H1 (cell line): ENCODE data around the gene ANKS1B. TPM values are rescaled to one million over a fixed set of nuclear protein-coding genes. Genes with fewer than 3 reads are reported as not detected.

Experiments
- CTCF ChIA-PET: fragments of 300-600 bp; sonication (Branson Sonifier 250); formaldehyde crosslinking; loops from one replicate; lab custom pipeline; 2021; ENCODE audit not compliant: partially characterized antibody; lab: Charles Lee
- POLR2A ChIA-PET: fragments of 300-600 bp; sonication (Branson Sonifier 250); formaldehyde crosslinking; loops from one replicate; lab custom pipeline; 2021; ENCODE audit warnings: inconsistent platforms; ENCODE audit not compliant: partially characterized antibody; lab: Charles Lee
- DNase-seq, 2 experiments: peaks; one replicate each; pipeline versions ENCODE4 v3.0.0 to v3.0.0-alpha.2; 2010 to 2022; ENCODE audit warnings: low spot score in 2 of 2, low read depth in 1 of 2, mixed read lengths in 1 of 2
- FAIRE-seq: peaks from 2 replicates; lab custom pipeline; 2011; peaks lifted over from hg19 to GRCh38; lab: Jason Lieb, UNC
- H2AFZ ChIP-seq: 2 replicates; pipeline ENCODE4 v1.8.1; 2012; ENCODE audit warnings: low read length, inconsistent platforms
- H2AK5ac ChIP-seq: 2 replicates; pipeline ENCODE4 v1.6.1; 2013; ENCODE audit warnings: low read depth, low read length
- H2BK120ac ChIP-seq: replicated peaks from 2 replicates; pipeline ENCODE3; 2013; ENCODE audit warnings: low read depth, low read length, inconsistent platforms
- H2BK12ac ChIP-seq: 2 replicates; pipeline ENCODE4 v1.6.1; 2013; ENCODE audit warnings: low read depth, low read length
- H2BK15ac ChIP-seq: 2 replicates; pipeline ENCODE4 v1.6.1; 2013; ENCODE audit warnings: low read length
- H2BK20ac ChIP-seq: 2 replicates; pipeline ENCODE4 v1.6.1; 2013; ENCODE audit warnings: low read length
- H2BK5ac ChIP-seq: 2 replicates; pipeline ENCODE4 v1.6.1; 2013; ENCODE audit warnings: low read depth, low read length
- H3K14ac ChIP-seq: 2 replicates; pipeline ENCODE4 v1.6.1; 2013; ENCODE audit warnings: inconsistent platforms; ENCODE audit not compliant: insufficient read length
- H3K18ac ChIP-seq: 2 replicates; pipeline ENCODE4 v1.6.1; 2013; ENCODE audit warnings: low read length; ENCODE audit errors: extremely low read depth
- H3K23ac ChIP-seq: 2 replicates; pipeline ENCODE4 v1.6.1; 2013; ENCODE audit warnings: inconsistent platforms; ENCODE audit not compliant: insufficient read length
- H3K23me2 ChIP-seq: 2 replicates; pipeline ENCODE4 v1.6.1; 2013; ENCODE audit warnings: low read depth, low read length
- H3K27ac ChIP-seq: 2 replicates; pipeline ENCODE4 v1.6.1; 2011; ENCODE audit warnings: low read depth, low read length, inconsistent platforms
- H3K27me3 ChIP-seq, 4 experiments: replicated peaks in 1 of 4; 1 replicate in 1 of 4; 2 replicates in 3 of 4; pipeline versions ENCODE4 v1.6.1 to v1.8.1; 2011 to 2013; ENCODE audit warnings: low read length in 3 of 4, mild to moderate bottlenecking in 3 of 4, inconsistent platforms in 2 of 4, mixed read lengths in 2 of 4, moderate library complexity in 1 of 4; ENCODE audit not compliant: control insufficient read depth in 3 of 4, insufficient read depth in 3 of 4; ENCODE audit errors: extremely low read depth in 1 of 4
- H3K36me3 ChIP-seq, 4 experiments: 2 replicates each; pipeline versions ENCODE4 v1.6.1 to v1.8.1; 2011 to 2013; ENCODE audit warnings: mild to moderate bottlenecking in 4 of 4, low read length in 3 of 4, moderate library complexity in 2 of 4, control low read depth in 1 of 4, inconsistent platforms in 1 of 4; ENCODE audit not compliant: insufficient read depth in 4 of 4, control insufficient read depth in 2 of 4
- H3K4ac ChIP-seq: replicated peaks from 2 replicates; pipeline ENCODE3; 2013; ENCODE audit warnings: low read length, low read depth, mixed read lengths, inconsistent platforms; ENCODE audit not compliant: insufficient read length
- H3K4me1 ChIP-seq, 4 experiments: replicated peaks in 1 of 4; 1 replicate in 1 of 4; 2 replicates in 3 of 4; pipeline versions ENCODE4 v1.6.1 to v1.8.1; 2011 to 2013; ENCODE audit warnings: low read length in 3 of 4, inconsistent platforms in 2 of 4, mixed read lengths in 1 of 4; ENCODE audit not compliant: insufficient read depth in 4 of 4, control insufficient read depth in 3 of 4
- H3K4me2 ChIP-seq, 2 experiments: 2 replicates each; pipeline versions ENCODE4 v1.6.1 to v1.8.1; 2011 to 2013; ENCODE audit warnings: low read depth in 2 of 2, low read length in 2 of 2, control low read depth in 1 of 2, inconsistent platforms in 1 of 2, mild to moderate bottlenecking in 1 of 2; ENCODE audit not compliant: insufficient read depth in 1 of 2
- H3K4me3 ChIP-seq, 4 experiments: fragments of 200-600, 300-600 bp in 1 of 4; sonication (generic), shearing (Covaris generic), sonication (Bioruptor Twin) in 1 of 4; 2 replicates each; pipeline versions ENCODE4 v1.5.1 to v1.8.1; 2011 to 2016; ENCODE audit warnings: low read length in 4 of 4, low read depth in 3 of 4, control low read depth in 2 of 4, inconsistent platforms in 2 of 4, mild to moderate bottlenecking in 2 of 4, mixed read lengths in 1 of 4, moderate library complexity in 1 of 4; ENCODE audit not compliant: insufficient read depth in 2 of 4; ENCODE audit errors: extremely low read depth in 1 of 4
- H3K56ac ChIP-seq: replicated peaks from 2 replicates; pipeline ENCODE3; 2013; ENCODE audit warnings: low read depth, mild to moderate bottlenecking, mixed read lengths, low read length, inconsistent platforms; ENCODE audit not compliant: insufficient read length
- H3K79me1 ChIP-seq: 2 replicates; pipeline ENCODE4 v1.6.1; 2013; ENCODE audit warnings: low read depth, low read length, control low read depth
- H3K79me2 ChIP-seq, 2 experiments: 2 replicates each; pipeline versions ENCODE4 v1.6.1 to v1.8.1; 2012 to 2013; ENCODE audit warnings: low read length in 2 of 2, mild to moderate bottlenecking in 2 of 2, inconsistent platforms in 1 of 2; ENCODE audit not compliant: insufficient read depth in 2 of 2, control insufficient read depth in 1 of 2
- H3K9ac ChIP-seq, 4 experiments: replicated peaks in 1 of 4; 1 replicate in 1 of 4; 2 replicates in 3 of 4; pipeline versions ENCODE4 v1.6.1 to v1.8.1; 2011 to 2013; ENCODE audit warnings: low read depth in 3 of 4, low read length in 3 of 4, control low read depth in 2 of 4, mild to moderate bottlenecking in 2 of 4, moderate library complexity in 2 of 4, inconsistent platforms in 1 of 4; ENCODE audit errors: extremely low read depth in 1 of 4
- H3K9me3 ChIP-seq, 2 experiments: 2 replicates each; pipeline versions ENCODE4 v1.6.1 to v1.8.1; 2012 to 2013; ENCODE audit warnings: mild to moderate bottlenecking in 2 of 2, moderate library complexity in 2 of 2, control low read depth in 1 of 2, inconsistent platforms in 1 of 2, low read depth in 1 of 2, low read length in 1 of 2, mixed read lengths in 1 of 2; ENCODE audit not compliant: insufficient read depth in 2 of 2
- H4K20me1 ChIP-seq, 2 experiments: replicated peaks in 1 of 2; 2 replicates each; pipeline versions ENCODE3 to v1.8.1; 2011 to 2013; ENCODE audit warnings: inconsistent platforms in 2 of 2, low read length in 2 of 2, mild to moderate bottlenecking in 1 of 2; ENCODE audit not compliant: insufficient read depth in 2 of 2, control insufficient read depth in 1 of 2
- H4K5ac ChIP-seq: 2 replicates; pipeline ENCODE4 v1.6.1; 2013; ENCODE audit warnings: low read length, low read depth, mixed read lengths, inconsistent platforms; ENCODE audit not compliant: insufficient read length
- H4K8ac ChIP-seq: 2 replicates; pipeline ENCODE4 v1.8.0; 2013; ENCODE audit warnings: mild to moderate bottlenecking, moderate library complexity, low read length, inconsistent platforms; ENCODE audit not compliant: insufficient read depth; ENCODE audit errors: extremely low read depth
- H4K91ac ChIP-seq: replicated peaks from 2 replicates; pipeline ENCODE3; 2013; ENCODE audit warnings: low read length, mixed read lengths, inconsistent platforms; ENCODE audit not compliant: insufficient read length
- ASH2L ChIP-seq: fragments of 200-600, 300-600 bp; sonication (generic); IDR thresholded peaks from one replicate; pipeline ENCODE4 v1.7.1; 2017; ENCODE audit warnings: low read length
- BCL11A ChIP-seq, 2 experiments: IDR thresholded peaks; one replicate each; pipeline ENCODE4 v1.6.1; 2011; ENCODE audit warnings: low read depth in 2 of 2, low read length in 2 of 2, mild to moderate bottlenecking in 2 of 2
- CREB1 ChIP-seq: IDR thresholded peaks from 2 replicates; pipeline ENCODE4 v1.6.1; 2012; ENCODE audit warnings: inconsistent platforms
- HDAC2 ChIP-seq, 2 experiments: fragments of 300-600 bp in 1 of 2; sonication (generic) in 1 of 2; IDR thresholded peaks; 2 replicates each; pipeline ENCODE4 v1.6.1; 2011 to 2012; ENCODE audit warnings: low read depth in 2 of 2, low read length in 2 of 2, mild to moderate bottlenecking in 2 of 2, moderate library complexity in 2 of 2, borderline replicate concordance in 1 of 2, inconsistent platforms in 1 of 2
- JUN ChIP-seq: IDR thresholded peaks from 2 replicates; pipeline ENCODE4 v1.6.1; 2011; ENCODE audit warnings: low read depth, mild to moderate bottlenecking, improper control_type of control experiment, low read length
- MAFK ChIP-seq: IDR thresholded peaks from 2 replicates; pipeline ENCODE4 v1.6.1; 2012; ENCODE audit warnings: low read depth, mild to moderate bottlenecking, improper control_type of control experiment, low read length
- NANOG ChIP-seq: IDR thresholded peaks from 2 replicates; pipeline ENCODE4 v1.6.1; 2011; ENCODE audit warnings: low read length, low read depth, mild to moderate bottlenecking, inconsistent platforms; ENCODE audit not compliant: insufficient read depth, poor library complexity, severe bottlenecking
- NRF1 ChIP-seq: IDR thresholded peaks from 2 replicates; pipeline ENCODE4 v1.6.1; 2011; ENCODE audit warnings: mild to moderate bottlenecking, low read depth, low read length, improper control_type of control experiment
- SIRT6 ChIP-seq: IDR thresholded peaks from one replicate; pipeline ENCODE4 v1.7.1; 2012; ENCODE audit warnings: low read length, inconsistent platforms
- SP4 ChIP-seq: IDR thresholded peaks from 2 replicates; pipeline ENCODE4 v1.6.1; 2012; ENCODE audit warnings: low read length, inconsistent platforms
- SRF ChIP-seq: IDR thresholded peaks from 2 replicates; pipeline ENCODE4 v1.6.1; 2011; ENCODE audit warnings: mild to moderate bottlenecking, low read depth, low read length, moderate library complexity
- TAF1 ChIP-seq: IDR thresholded peaks from 2 replicates; pipeline ENCODE4 v1.6.1; 2011; ENCODE audit warnings: mild to moderate bottlenecking, low read depth, low read length
- TBP ChIP-seq: IDR thresholded peaks from 2 replicates; pipeline ENCODE4 v1.6.1; 2011; ENCODE audit warnings: low read depth, low read length, improper control_type of control experiment
- TEAD4 ChIP-seq: IDR thresholded peaks from 2 replicates; pipeline ENCODE4 v1.6.1; 2012; ENCODE audit warnings: low read depth, low read length, inconsistent platforms, mixed read lengths
- WGBS, 2 experiments: shearing (Covaris generic) in 1 of 2; methylation state at CpG; one replicate each; pipeline versions ENCODE4 v1.1.6 to v1.1.7; 2013 to 2015; ENCODE audit warnings: low lambda C conversion rate in 2 of 2, mixed read lengths in 2 of 2, inconsistent platforms in 1 of 2, low coverage in 1 of 2, missing lambda C conversion rate in 1 of 2; ENCODE audit not compliant: insufficient replicate concordance in 2 of 2, insufficient coverage in 1 of 2, insufficient read length in 1 of 2; ENCODE audit errors: extremely low coverage in 1 of 2, missing lambda C conversion rate in 1 of 2; 5-methylcytosine and 5-hydroxymethylcytosine counted together
- polyA plus RNA-seq, 7 experiments: library from polyadenylated mRNA; depleted of rRNA in 3 of 7; stranded (reverse) in 5 of 7; unstranded in 2 of 7; fragments of >200 nt in 5 of 7; fragments of 200-250 nt in 2 of 7; gene quantifications; 1 replicate in 5 of 7; 2 replicates in 1 of 7; 4 replicates in 1 of 7; pipeline versions ENCODE4 v1.2.1 to v1.2.3, GENCODE V29; 2011 to 2013; ENCODE audit warnings: missing spikeins in 2 of 7, mixed read lengths in 2 of 7
- total RNA-seq: library from RNA; stranded (reverse); fragmentation: NEBNext Ultra II Directional; extraction: Animal tissue kit (Norgen Biotek cat#: 25700); gene quantifications from 2 replicates; pipeline ENCODE4 v1.2.1, GENCODE V29; 2021
- TF ChIP-seq, protein P1 (sequence below): IDR thresholded peaks from 2 replicates; pipeline ENCODE4 v1.6.1; 2012; ENCODE audit warnings: inconsistent platforms

ANKS1B gene
- total and polyA plus RNA-seq, 2 of the 8 experiments (the other 6 are each of a cell fraction or from before 2014, with no cell fraction given) = 2.7 to 6.1 TPM

DNA sequence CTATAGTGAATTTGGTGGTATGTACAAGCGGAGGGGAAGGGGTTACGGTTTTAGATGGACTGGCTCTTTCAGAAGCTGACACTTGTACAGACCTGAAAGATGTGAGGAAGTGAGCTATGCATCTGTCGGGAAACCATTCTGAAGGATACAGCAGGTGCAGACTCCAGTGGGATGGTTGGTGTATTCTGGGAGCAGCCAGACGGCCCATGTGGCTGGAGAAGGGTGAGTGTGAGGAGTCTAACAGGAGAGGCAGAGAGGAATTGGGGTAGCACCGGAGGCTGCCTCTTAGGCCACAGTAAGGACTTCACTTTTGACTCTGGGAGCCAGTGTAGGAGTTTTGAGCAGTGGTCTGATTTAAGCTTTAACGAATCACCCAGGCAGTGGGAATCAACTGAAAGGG is 1248.9 kb downstream of the ANKS1B start:
- Histone ChIP-seq H4K5ac (no peak overlapping the region), H3K79me1 (no peaks in the 10 kb centered on the region; the same call in 1 of the 2 replicates), H4K8ac (no peak overlapping the region), H3K36me3 (no peaks in the 10 kb centered on the region; a peak in 1 of 8 replicates), H3K9me3 (no peaks in the 10 kb centered on the region), H2BK15ac (no peak overlapping the region), H2BK120ac (no peak overlapping the region), H3K56ac (no peak overlapping the region), H2AFZ (no peak overlapping the region), H4K20me1 (no peaks in the 10 kb centered on the region), H3K23me2 (no peaks in the 10 kb centered on the region), H3K27ac (no peak overlapping the region), H2BK5ac (no peak overlapping the region), H2BK12ac (no peak overlapping the region), H3K4me1 (no peaks in the 10 kb centered on the region), H3K4me3 (no peak overlapping the region), H3K18ac (no peak overlapping the region), H2BK20ac (no peak overlapping the region), H3K4ac (no peak overlapping the region), H3K23ac (no peak overlapping the region), H3K79me2 (no peaks in the 10 kb centered on the region), H3K14ac (no peak overlapping the region), H2AK5ac (no peak overlapping the region), H3K27me3 (no peaks in the 10 kb centered on the region), H3K4me2 (no peak overlapping the region), H3K9ac (no peak overlapping the region), H4K91ac (no peak overlapping the region)
- 93% methylated on average over 6 of the region's 6 CpGs; no CpG with 5 or more reads in 1 of the 2 experiments for WGBS, 2 experiments
- POLR2A ChIA-PET = interaction anchor here (2.1 kb wide), 1 partner anchor 143 kb away, joined by 4 read pairs; the partner anchor contains the start of gene SLC25A3
- FAIRE-seq (no peak), DNase-seq (no peak)
- CTCF ChIA-PET = interaction anchor here (0.6 to 3.9 kb wide), 10 partner anchors 10 to 263 kb away, joined by 3 to 38 read pairs (median 4); no protein-coding TSS in a partner anchor
- TF ChIP-seq SP4 (no peak), MAFK (no peak), TAF1 (no peak), SRF (no peak), JUN (no peak), NANOG (no peak), ASH2L (no peak), SIRT6 (no peak), BCL11A (IDR thresholded peaks at IDR 0.05; ENCODE audit: low read depth in 2 of 2, low read length in 2 of 2) (no peak), CREB1 (no peak), HDAC2 (IDR thresholded peaks at IDR 0.05; ENCODE audit: borderline replicate concordance in 1 of 2, low read depth in 2 of 2, low read length in 2 of 2) (no peak), TEAD4 (no peak), TBP (no peak), NRF1 (no peak)
- TF ChIP-seq, protein P1, sequence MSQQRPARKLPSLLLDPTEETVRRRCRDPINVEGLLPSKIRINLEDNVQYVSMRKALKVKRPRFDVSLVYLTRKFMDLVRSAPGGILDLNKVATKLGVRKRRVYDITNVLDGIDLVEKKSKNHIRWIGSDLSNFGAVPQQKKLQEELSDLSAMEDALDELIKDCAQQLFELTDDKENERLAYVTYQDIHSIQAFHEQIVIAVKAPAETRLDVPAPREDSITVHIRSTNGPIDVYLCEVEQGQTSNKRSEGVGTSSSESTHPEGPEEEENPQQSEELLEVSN = no peak
